ENCODE measurements around the gene TSEN15.

- TF ChIP-seq POLR2A (IDR thresholded peaks at IDR 0.05) = no peak
- TF ChIP-seq, protein P1, sequence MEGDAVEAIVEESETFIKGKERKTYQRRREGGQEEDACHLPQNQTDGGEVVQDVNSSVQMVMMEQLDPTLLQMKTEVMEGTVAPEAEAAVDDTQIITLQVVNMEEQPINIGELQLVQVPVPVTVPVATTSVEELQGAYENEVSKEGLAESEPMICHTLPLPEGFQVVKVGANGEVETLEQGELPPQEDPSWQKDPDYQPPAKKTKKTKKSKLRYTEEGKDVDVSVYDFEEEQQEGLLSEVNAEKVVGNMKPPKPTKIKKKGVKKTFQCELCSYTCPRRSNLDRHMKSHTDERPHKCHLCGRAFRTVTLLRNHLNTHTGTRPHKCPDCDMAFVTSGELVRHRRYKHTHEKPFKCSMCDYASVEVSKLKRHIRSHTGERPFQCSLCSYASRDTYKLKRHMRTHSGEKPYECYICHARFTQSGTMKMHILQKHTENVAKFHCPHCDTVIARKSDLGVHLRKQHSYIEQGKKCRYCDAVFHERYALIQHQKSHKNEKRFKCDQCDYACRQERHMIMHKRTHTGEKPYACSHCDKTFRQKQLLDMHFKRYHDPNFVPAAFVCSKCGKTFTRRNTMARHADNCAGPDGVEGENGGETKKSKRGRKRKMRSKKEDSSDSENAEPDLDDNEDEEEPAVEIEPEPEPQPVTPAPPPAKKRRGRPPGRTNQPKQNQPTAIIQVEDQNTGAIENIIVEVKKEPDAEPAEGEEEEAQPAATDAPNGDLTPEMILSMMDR (IDR thresholded peaks at IDR 0.05) = no peak
- TF ChIP-seq EP300 (IDR thresholded peaks at IDR 0.05) = no peak
- TF ChIP-seq POLR2AphosphoS5 (IDR thresholded peaks at IDR 0.05) = no peak
These were observed 44.5 kb downstream of the TSEN15 start for GRCh38 chr1:184096005-184096404.

Data from upper lobe of left lung (tissue), 4 donors.